Activated CD8-positive, alpha-beta memory T cell treated with anti-CD3 and anti-CD28 coated beads for 1 hour (primary cell): ENCODE measurements around the gene CSMD2.

Source experiments
- DNase-seq, 2 donors: peaks; one replicate each; pipeline ENCODE4 v3.0.0-alpha.2; 2020; ENCODE audit warnings: low read depth in 1 of 2; ENCODE audit errors: extremely low read depth in 1 of 2

CSMD2 gene

DNA sequence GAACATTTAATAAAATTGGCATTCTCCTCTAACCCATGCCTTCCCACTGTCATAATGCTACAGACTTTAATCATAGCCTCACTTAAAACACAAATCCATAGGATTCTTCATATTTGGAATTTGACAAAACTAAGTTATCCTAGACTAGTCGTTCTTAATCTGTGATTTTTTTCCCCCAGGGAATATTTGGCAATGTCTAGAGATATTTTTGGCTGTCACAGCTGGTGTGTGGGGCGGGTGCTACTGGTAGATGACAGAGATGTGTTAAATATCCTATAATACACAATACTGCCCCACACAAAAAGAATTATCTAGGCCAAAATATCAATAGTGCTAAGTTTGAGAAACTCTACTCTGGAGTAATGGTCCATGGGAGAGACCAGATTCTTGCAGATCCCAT lies 396.9 kb downstream of the CSMD2 start:
- DNase-seq, result no peak

DNA sequence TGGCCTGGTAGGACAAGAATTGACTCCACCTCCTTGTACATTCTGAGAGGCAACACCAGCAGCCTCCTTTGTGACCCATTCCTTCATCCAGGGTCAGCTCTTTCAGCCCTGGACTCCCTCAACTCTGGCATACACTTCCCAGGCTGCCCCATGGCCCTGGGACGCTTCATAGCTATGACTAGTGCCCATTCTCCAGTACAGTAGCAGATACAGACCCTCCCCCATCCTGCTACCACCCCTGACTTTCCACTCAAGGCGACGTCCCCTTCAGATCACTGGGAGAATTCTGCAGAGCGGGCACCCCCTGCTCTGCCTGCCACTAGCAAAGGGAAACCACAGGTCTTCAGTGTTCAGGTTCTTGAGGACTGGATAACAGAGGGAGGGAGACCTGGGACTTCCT lies 400.9 kb downstream of the CSMD2 start:
- no peak for DNase-seq

- no peak for DNase-seq
Observed at GRCh38 chr1:33763406-33763805, 401.6 kb downstream of the CSMD2 start.

DNA sequence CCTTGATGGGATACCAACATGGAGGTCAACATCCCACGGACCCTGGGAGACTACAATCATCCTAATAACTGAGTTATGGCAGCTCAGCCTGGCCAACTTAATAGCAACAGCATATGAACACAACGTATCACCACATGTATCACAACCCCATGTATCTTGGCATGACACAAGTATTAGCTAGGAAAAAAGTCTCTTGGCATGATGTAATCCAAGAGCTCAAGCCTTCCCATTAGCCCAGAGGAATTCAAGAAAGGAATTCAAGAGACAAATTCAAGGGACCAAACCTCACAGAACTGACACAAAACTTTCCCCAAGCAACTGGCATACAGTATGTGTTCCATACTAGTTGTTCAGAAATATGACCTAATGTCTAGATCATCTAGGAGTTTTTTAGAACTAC lies 402.1 kb downstream of the CSMD2 start:
- no peak for DNase-seq

- no peak for DNase-seq
Observed at GRCh38 chr1:33762109-33762830, 402.8 kb downstream of the CSMD2 start.

DNA sequence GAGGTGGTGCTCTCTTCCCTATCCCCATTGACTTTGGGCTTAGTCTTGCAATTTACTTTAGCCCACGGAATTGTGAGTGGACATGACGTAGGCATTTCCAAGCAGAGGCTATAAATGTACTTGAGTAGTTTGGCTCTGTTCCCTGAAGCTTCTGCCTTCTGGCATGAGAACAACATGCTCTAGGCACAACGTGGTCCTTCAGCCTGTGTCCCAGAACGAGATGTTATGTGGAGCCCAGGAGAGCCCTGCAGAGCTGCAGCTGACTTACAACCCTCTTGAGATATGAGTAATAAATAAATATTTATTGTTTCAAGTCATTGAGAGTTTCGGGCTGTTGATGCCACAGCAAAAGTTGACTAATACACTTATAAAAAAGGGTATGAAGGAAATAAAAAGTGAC lies 406.3 kb downstream of the CSMD2 start:
- DNase-seq, result no peak

DNA sequence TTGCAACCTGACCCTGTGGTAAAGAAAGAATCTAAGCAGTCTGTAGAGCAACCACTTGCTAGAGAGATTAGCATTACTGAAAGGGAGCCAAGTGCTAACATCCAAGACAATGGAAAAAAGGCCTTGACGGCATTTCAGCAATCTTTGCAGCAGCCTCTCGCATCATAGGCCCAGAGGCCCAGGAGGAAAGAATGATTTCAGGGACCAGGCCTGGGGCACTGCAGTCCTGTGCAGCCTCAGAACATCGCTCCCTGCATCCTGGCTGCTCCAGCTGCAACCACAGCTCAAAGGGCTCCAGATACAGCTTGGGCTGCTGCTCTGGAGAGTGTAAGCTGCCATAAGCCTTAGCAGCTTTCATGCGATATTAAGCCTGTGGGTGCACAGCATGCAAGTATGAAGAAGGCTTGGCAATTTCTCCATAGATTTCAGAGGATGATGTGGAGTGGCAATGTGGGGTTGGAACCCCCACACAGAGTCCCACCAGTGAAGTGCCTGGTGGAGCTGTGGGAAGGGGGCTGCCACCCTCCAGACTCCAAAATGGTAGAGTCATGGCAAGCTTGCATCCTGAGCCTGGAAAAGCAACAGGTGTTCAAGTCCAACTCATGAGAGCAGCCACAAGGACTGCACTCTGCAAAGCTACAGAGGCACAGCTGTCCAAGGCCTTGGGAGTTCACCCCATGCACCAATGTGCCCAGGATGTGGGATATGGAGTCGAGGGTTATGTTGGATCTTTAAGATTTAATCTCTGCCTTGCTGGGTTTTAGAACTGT lies 411.8 kb downstream of the CSMD2 start:
- no peak for DNase-seq

- DNase-seq, result no peak
Observed at GRCh38 chr1:33745942-33746341, 419.1 kb downstream of the CSMD2 start.

GRCh38 chr1:33743221-33743998 lies 421.6 kb downstream of the CSMD2 start:
- DNase-seq, result no peak

- no peak for DNase-seq
Observed at GRCh38 chr1:33742663-33743062, 422.4 kb downstream of the CSMD2 start.

- no peak for DNase-seq
Observed at GRCh38 chr1:33741749-33742148, 423.3 kb downstream of the CSMD2 start.

DNA sequence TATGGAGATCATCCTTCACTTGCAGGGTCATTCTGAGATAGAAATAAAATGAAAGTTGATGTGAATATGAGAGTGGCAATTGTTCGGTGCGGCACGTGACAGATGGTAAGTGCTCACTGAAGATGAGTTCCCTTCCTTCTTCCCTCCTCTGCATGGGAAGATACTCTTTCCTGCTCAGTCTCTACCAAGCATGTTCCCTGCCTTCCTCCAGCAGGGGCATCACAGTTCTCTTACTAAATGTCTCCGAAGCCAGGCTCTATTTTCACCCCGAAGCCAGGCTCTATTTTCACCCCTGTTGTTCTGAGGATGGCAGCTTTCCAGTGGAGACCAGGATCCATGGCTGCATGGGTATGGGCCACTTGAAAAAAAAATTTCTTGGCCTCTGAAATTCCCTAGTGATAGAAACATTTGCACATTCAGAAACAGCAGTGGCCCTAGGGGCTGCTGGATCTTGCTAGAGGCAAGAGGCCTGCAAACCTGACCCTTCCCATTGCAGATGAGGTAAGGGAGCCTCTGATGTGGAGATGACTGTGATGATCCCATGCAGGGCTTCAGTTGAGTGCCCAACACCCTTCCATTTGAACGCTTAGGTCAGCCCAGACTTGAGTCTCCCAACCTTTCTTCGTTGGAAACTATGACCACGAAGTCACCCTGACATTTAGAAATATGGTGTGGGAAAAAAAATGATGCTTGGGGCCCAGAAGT lies 424.8 kb downstream of the CSMD2 start:
- DNase-seq, result no peak

DNA sequence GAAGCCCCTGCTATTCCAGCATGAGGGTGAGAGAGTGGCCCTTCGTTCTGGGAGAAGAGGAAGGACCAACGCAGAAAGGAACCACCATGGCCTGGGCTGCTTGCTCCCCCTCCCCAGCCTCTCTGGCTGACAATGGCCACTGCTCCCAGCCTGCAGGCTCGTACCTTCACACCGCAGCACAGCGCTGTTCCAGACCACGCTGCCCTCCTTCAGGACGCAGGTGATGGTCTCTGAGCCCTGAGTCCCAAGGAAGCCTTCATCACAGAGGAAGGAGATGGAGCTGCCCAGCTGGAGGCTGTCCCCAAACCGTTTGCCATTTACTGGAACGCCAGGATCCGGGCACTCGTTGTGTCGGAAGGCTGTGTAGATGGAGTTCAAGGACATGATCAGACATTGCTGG lies 426.1 kb downstream of the CSMD2 start:
- DNase-seq, result no peak

- no peak for DNase-seq
Observed at GRCh38 chr1:33738536-33738935, 426.5 kb downstream of the CSMD2 start.

DNA sequence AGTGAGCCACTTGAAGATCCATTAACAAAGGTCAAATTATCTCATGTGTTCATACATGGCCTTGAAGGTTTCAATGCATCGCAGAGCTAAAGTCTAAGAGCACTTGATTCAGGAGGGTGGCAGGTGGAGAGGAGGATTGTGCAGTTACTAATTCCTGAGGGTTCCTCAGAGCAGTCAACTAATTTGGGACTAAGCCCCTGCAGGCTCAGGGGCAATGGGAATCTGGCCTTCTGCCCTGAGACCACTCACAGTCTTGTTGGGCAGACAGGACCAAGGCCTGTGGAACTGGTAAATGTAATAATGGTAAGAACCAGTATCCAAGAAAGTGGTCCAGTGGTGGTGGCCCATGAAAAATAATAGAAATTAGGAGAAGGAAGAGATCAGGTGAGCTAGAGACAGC lies 428.5 kb downstream of the CSMD2 start:
- no peak for DNase-seq

- DNase-seq, result no peak
Observed at GRCh38 chr1:33735624-33736023, 429.4 kb downstream of the CSMD2 start.

DNA sequence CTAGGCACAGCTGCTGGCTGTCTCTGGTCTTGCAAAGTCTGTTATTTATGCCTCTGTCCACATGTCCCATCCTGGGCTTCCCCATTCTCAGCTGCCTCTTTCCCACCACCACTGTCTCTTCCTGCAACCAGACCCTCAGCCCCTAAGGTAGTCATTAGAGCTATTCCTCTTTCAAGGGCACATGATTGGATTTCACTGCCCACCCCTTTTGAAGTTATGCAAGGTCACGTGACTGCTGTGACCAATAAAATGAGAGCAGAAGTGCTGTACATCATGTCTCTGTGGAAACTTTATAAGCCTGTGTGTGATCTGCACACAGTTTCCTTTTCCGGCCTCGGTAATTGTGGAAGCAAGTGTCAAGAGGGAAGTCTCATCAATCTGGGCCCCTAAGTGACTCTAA lies 437.7 kb downstream of the CSMD2 start:
- DNase-seq, result no peak

DNA sequence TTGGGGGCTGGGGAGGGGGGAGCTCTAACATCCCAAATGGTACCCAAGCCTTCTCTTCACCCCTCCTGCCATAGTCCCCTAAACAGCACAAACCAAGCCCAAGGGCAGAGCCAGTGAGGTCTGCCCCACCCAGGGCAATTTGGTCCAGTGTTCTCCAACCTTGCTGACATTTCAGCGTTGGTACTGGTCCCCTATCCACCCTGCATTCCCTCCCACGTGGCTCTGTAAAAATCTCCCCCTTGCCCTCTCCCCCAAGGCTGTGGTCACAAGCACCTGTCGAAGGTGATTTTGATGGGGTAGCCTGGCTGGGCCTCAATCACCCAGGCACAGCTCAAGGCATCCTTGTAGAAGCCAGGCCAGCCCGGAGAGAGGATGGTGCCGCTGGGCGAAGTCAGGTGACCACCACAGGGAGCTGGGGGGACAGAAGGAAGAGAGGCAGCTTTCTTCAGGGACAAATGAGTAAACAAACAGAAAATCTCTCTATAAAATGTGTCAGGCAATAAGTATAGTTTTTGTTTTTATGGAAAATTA lies 438.7 kb downstream of the CSMD2 start:
- DNase-seq, result no peak

DNA sequence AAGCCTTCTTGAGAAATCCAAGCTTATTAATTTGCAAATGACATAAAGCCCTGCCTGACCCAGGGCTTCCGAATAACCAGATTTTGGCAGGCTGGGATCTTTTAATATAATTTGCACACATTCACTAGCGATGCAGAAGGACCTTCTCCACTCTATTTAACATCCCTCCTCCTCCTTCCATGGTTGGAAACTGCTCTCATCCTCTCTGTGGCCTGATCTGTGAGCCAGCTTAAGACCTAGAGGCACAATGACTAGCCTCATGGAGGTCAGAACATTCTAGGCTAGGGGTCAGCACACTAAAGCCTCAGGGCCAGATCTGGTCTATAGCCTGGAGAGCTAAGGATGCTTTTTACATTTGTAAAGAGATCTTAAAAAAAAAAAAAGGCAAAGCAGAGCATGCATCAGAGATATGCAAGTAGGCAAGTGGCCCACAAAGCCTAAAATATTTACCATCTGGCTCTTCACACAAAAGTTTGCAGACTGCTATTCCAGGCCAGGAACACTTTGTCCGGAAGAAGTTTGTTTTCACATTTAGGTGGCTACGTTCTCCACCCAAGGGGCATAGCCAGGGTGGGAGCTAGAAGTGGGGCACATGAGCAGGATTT lies 439.4 kb downstream of the CSMD2 start:
- no peak for DNase-seq

- no peak for DNase-seq
Observed at GRCh38 chr1:33725037-33725436, 440.0 kb downstream of the CSMD2 start.
